GM12892 (cell line): Measurements from ENCODE around the gene NHS.

Experiments
- POLR2A ChIP-seq: IDR thresholded peaks from 2 replicates; pipeline ENCODE4 v1.6.1; 2011; ENCODE audit warnings: low read depth, low read length, control low read depth
- TAF1 ChIP-seq: IDR thresholded peaks from 2 replicates; pipeline ENCODE4 v1.6.1; 2011; ENCODE audit warnings: low read depth, mild to moderate bottlenecking, control low read depth, low read length, borderline replicate concordance

GRCh38 chrX:17411205-17411604 lies 36.2 kb downstream of the NHS start:
- TF ChIP-seq POLR2A, result no peak
- no peak for TF ChIP-seq TAF1
